ENCODE results near the gene NPHS1. TPM values are rescaled to one million over a fixed set of nuclear protein-coding genes. Genes with fewer than 3 reads are reported as not detected.
"Not testable (repeated sequence)": the region's sequence is repeated elsewhere in the genome, so short reads cannot be mapped to it uniquely, and the experiment has no call there.

The NPHS1 gene
- total and polyA plus RNA-seq, 7 experiments from 2014 or later: 0.30 to 0.51 TPM; not detected in 5

DNA sequence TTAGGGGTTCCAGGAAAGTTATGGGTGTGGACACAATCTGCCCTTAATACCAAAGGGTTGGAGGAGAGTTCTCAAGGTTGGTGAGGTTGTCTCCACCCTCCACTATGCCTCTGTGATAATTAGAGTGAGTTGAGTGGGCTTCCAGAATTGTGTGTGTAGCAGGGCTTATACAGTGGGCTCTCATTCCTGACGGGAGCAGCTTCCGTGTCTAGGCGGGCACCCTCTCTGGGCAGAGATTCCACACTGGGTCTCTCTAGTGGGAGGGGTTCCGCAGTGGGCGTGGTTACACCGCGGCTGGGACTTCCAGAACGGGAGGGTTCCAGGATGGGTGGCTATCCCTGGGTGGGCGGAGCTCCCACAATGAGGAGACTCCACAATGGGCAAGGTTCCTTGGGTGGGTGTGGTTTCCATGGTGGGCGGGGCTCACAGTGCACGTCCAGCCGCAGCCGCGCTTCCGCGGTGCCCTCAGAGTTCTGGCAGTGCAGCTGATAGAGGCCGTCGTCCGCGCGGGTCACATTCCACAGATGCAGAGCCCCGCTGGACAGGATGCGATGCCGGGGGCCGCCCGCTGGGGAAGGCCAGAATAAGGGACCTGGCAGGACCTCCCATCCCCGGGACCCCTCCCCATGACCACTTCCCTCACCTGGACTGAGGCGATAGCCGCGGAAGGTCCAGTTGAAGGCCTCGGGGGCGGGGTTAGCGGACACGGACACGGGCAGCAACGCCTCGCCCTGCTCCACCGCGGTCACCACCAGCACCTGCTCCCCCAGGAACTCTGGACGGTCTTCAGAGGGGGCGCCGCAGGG is 8.4 kb downstream of the NPHS1 start:
- Mint-ChIP-seq H3K9me3 (peaks cover 0 to 22% (median 9%) of the 10 kb centered on the region in 11 donors), H3K4me1 (peaks cover 9 to 31% (median 21%) of the 10 kb centered on the region in 7 donors), H3K27me3 (peaks cover 49 to 69% (median 56%) of the 10 kb centered on the region in 5 donors), H3K4me3 (peak overlapping the region in 6 of 10 donors; percentile 9 to 89 (median 74)), H3K36me3 (peaks cover 0 to 14% (median 7%) of the 10 kb centered on the region in 5 donors), H3K27ac (no peak overlapping the region)
- Histone ChIP-seq H3K4me3 (ENCODE audit: low read length) (no peak overlapping the region), H3K27me3 (ENCODE audit: control insufficient read depth in 2 of 2, insufficient read depth in 2 of 2, low read length in 2 of 2) (peaks cover 6 to 25% of the 10 kb centered on the region in 2 donors), H3K9me3 (ENCODE audit: control insufficient read depth in 2 of 3, low read length in 3 of 3) (peaks cover 0 to 3% (median 0%) of the 10 kb centered on the region in 3 experiments), H3K36me3 (ENCODE audit: control insufficient read depth in 2 of 3, insufficient read depth in 3 of 3, low read length in 3 of 3) (no peaks in the 10 kb centered on the region), H3K27ac (ENCODE audit: low read depth, low read length) (no peak overlapping the region), H3K4me1 (ENCODE audit: control insufficient read depth in 2 of 2, insufficient read depth in 2 of 2, low read length in 2 of 2) (peaks cover 0 to 6% of the 10 kb centered on the region in 2 donors)
- no peak for DNase-seq
- ATAC-seq: no peak
- POLR2A ChIA-PET: interaction anchor here (0.6 kb wide), 1 partner anchor 163 kb away, joined by 3 read pairs; no protein-coding TSS in a partner anchor
- CTCF ChIA-PET: no interaction called here
- intact Hi-C loops (cut with micrococcal nuclease): no loop called here

DNA sequence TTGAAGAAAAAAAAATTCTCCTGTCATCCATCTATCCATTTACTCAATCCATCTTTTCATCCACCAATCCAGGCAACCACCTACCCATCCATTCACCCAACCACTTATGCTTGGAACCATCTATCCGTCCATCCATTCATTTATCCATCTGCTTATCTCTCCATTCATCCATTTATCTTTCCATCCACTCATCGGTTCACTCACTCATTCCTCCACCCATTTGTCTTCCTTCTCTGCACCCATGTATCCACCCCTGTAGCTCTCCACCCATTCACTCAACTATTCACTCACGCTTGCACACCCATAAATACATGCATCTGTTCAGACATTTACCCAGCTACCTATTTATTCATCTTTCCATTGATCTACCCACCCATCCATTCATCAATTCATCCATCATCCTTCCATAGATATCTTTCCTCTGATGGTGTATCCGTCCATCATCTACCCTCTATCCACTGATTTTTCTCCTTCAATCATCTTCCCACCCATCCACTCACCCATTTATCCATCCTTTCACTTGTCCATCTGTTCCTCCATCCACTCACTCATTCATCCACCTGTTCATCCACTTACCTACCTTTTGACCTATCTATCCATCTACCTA is 9.5 kb downstream of the NPHS1 start:
- peaks cover 6 to 24% of the 10 kb centered on the region in 2 donors for H3K27me3 ChIP-seq (ENCODE audit: control insufficient read depth in 2 of 2, insufficient read depth in 2 of 2, low read length in 2 of 2)

DNA sequence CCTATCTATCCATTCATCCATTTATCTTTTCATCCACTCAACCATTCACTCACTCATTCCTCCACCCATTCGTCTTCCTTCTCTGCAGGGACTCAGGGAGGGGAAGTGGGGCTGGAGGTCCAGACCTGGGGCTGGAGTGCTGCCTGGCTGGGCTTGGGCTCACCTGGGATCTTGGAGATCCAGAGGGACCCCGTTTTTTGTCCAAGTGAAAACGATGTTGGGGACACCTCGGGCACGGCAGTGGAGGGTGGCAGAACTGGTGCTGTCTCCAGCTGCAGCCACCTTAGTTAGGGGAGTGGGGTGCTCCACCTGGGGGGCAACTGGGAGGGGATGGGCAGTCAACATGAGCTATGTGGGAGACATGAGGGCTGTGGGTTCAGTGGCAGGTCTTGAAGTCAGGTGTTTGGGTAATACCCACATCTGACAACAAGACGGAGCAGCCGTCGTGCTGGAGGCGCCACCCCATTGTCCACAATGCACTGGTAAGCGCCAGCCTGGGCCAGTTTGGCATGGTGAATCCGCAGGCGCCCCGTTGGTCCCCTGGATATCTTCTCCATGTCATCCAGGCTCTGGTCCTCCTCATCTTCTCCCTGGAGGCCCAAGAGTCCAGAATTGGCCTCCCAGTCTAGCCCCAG is 10.2 kb downstream of the NPHS1 start:
- Histone ChIP-seq H3K4me1 (ENCODE audit: control insufficient read depth in 2 of 2, insufficient read depth in 2 of 2, low read length in 2 of 2) (peaks cover 0 to 6% of the 10 kb centered on the region in 2 donors), H3K27ac (ENCODE audit: low read depth, low read length) (no peak overlapping the region), H3K36me3 (ENCODE audit: control insufficient read depth in 2 of 3, insufficient read depth in 3 of 3, low read length in 3 of 3) (no peaks in the 10 kb centered on the region), H3K9me3 (ENCODE audit: control insufficient read depth in 2 of 3, low read length in 3 of 3) (peaks cover 0 to 4% (median 0%) of the 10 kb centered on the region in 3 experiments), H3K4me3 (ENCODE audit: low read length) (no peak overlapping the region), H3K27me3 (ENCODE audit: control insufficient read depth in 2 of 2, insufficient read depth in 2 of 2, low read length in 2 of 2) (peaks cover 6 to 22% of the 10 kb centered on the region in 2 donors)
- CTCF ChIA-PET: no interaction called here
- Mint-ChIP-seq H3K27me3 (peaks cover 46 to 60% (median 49%) of the 10 kb centered on the region in 5 donors), H3K4me1 (peaks cover 9 to 31% (median 21%) of the 10 kb centered on the region in 7 donors), H3K27ac (no peak overlapping the region), H3K9me3 (peaks cover 0 to 24% (median 10%) of the 10 kb centered on the region in 11 donors), H3K36me3 (peaks cover 0 to 14% (median 7%) of the 10 kb centered on the region in 5 donors), H3K4me3 (no peak overlapping the region)
- DNase-seq (no peak), ATAC-seq (no peak)
- POLR2A ChIA-PET: no interaction called here
- intact Hi-C loops (cut with micrococcal nuclease): no loop called here

More for the DNA sequence above, 9.5 kb downstream of the NPHS1 start:
- CTCF ChIA-PET: no interaction called here
- peaks cover 45 to 60% (median 49%) of the 10 kb centered on the region in 5 donors for H3K27me3 Mint-ChIP-seq
- intact Hi-C loops (cut with micrococcal nuclease): no loop called here
- peaks cover 0 to 4% (median 0%) of the 10 kb centered on the region in 3 experiments for H3K9me3 ChIP-seq (ENCODE audit: control insufficient read depth in 2 of 3, low read length in 3 of 3)
- POLR2A ChIA-PET: interaction anchor here (0.7 kb wide), 1 partner anchor 27 kb away, joined by 3 read pairs; no protein-coding TSS in a partner anchor
- H3K9me3 Mint-ChIP-seq: peaks cover 0 to 24% (median 10%) of the 10 kb centered on the region in 11 donors
- H3K4me1 Mint-ChIP-seq: peaks cover 9 to 31% (median 21%) of the 10 kb centered on the region in 7 donors
- no peak overlapping the region for H3K4me3 ChIP-seq (ENCODE audit: low read length)
- no peaks in the 10 kb centered on the region for H3K36me3 ChIP-seq (ENCODE audit: control insufficient read depth in 2 of 3, insufficient read depth in 3 of 3, low read length in 3 of 3)
- no peak overlapping the region for H3K4me3 Mint-ChIP-seq
- DNase-seq (no peak), ATAC-seq (no peak)
- no peak overlapping the region for H3K27ac ChIP-seq (ENCODE audit: low read depth, low read length)
- H3K36me3 Mint-ChIP-seq: peaks cover 0 to 14% (median 7%) of the 10 kb centered on the region in 5 donors
- peaks cover 0 to 6% of the 10 kb centered on the region in 2 donors for H3K4me1 ChIP-seq (ENCODE audit: control insufficient read depth in 2 of 2, insufficient read depth in 2 of 2, low read length in 2 of 2)
- H3K27ac Mint-ChIP-seq: no peak overlapping the region

DNA sequence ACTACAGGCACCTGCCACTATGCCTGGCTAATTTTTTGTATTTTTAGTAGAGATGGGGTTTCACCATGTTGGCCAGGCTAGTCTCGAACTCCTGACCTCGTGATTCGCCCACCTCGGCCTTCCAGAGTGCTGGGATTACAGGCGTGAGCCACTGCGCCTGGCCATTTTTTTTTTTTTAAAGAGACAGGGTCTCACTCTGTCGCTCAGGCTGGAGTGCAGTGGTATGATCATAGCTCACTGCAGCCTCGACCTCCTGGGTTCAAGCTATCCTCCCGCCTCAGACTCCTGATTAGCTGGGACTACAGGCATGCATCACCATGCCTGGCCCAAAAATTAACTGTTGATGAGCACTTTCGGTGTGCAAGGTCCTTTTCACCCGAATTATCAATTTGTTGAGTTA is 16.2 kb downstream of the NPHS1 start:
- H3K4me1 Mint-ChIP-seq; CTCF ChIA-PET; H3K9me3 Mint-ChIP-seq; H3K27ac Mint-ChIP-seq; H3K4me3 Mint-ChIP-seq; H3K27ac ChIP-seq (ENCODE audit: low read depth, low read length); H3K36me3 Mint-ChIP-seq; H3K9me3 ChIP-seq (ENCODE audit: control insufficient read depth in 2 of 3, low read length in 3 of 3); DNase-seq; POLR2A ChIA-PET; ATAC-seq; H3K4me3 ChIP-seq (ENCODE audit: low read length); H3K36me3 ChIP-seq (ENCODE audit: control insufficient read depth in 2 of 3, insufficient read depth in 3 of 3, low read length in 3 of 3); H3K4me1 ChIP-seq (ENCODE audit: control insufficient read depth in 2 of 2, insufficient read depth in 2 of 2, low read length in 2 of 2); H3K27me3 ChIP-seq (ENCODE audit: control insufficient read depth in 2 of 2, insufficient read depth in 2 of 2, low read length in 2 of 2); intact Hi-C loops (cut with micrococcal nuclease): not testable (repeated sequence)
- H3K27me3 Mint-ChIP-seq: peaks cover 4 to 38% (median 33%) of the 10 kb centered on the region in 5 donors

DNA sequence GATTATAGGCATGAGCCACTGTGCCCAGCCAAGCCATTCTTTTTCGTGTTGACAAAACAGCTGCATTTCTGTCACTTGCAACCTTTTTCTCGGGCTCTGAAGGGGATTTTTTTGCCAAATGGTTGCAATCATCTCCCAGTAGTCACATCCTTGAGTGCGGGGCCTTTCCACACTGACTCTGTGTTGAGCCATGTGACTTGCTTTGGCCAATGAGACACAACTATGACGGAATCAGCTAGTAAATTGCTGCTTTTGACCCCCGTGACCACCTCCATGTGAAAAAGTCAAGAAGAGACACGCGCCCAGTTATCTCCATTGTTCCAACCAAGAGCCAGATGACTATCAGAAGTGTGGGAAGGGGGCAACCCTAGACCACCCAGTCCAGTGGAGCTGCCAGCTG is 18.3 kb downstream of the NPHS1 start:
- CTCF ChIA-PET: no interaction called here

DNA sequence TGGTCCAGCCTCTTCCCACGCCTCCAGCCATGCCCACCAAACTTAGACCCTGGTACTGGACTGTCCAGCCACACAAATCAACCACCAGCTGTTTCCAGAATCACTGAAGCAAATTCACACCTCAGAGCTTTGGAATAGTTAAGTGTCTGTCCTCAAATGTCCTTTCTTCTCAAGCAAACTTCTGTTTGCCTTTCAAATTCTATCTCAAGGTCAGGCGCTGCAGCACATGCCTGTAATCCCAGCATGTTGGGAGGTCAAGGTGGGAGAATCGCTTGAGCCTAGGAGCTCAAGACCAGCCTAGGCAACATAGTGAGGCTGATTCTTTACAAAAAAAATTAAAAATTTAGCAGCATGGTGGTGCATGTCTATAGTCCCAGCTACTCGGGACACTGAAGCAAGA is 20.2 kb downstream of the NPHS1 start:
- Mint-ChIP-seq H3K9me3 (peaks cover 0 to 5% (median 2%) of the 10 kb centered on the region in 11 donors), H3K27me3 (peaks cover 6 to 46% (median 39%) of the 10 kb centered on the region in 5 donors), H3K27ac (no peak overlapping the region), H3K36me3 (peaks cover 0 to 3% (median 0%) of the 10 kb centered on the region in 5 donors), H3K4me3 (no peak overlapping the region), H3K4me1 (peaks cover 0 to 2% (median 0%) of the 10 kb centered on the region in 7 donors)
- no peak for ATAC-seq
- no peak for DNase-seq
- POLR2A ChIA-PET: no interaction called here
- H3K36me3 ChIP-seq (ENCODE audit: control insufficient read depth in 2 of 3, insufficient read depth in 3 of 3, low read length in 3 of 3): no peaks in the 10 kb centered on the region
- CTCF ChIA-PET: no interaction called here
- no peak overlapping the region for H3K27ac ChIP-seq (ENCODE audit: low read depth, low read length)
- no peak overlapping the region for H3K4me3 ChIP-seq (ENCODE audit: low read length)
- no peaks in the 10 kb centered on the region for H3K27me3 ChIP-seq (ENCODE audit: control insufficient read depth in 2 of 2, insufficient read depth in 2 of 2, low read length in 2 of 2)
- H3K9me3 ChIP-seq (ENCODE audit: control insufficient read depth in 2 of 3, low read length in 3 of 3): no peaks in the 10 kb centered on the region
- intact Hi-C loops (cut with micrococcal nuclease): no loop called here
- H3K4me1 ChIP-seq (ENCODE audit: control insufficient read depth in 2 of 2, insufficient read depth in 2 of 2, low read length in 2 of 2): no peaks in the 10 kb centered on the region

More for the DNA sequence above, 18.3 kb downstream of the NPHS1 start:
- Mint-ChIP-seq H3K27me3 (peaks cover 4 to 45% (median 34%) of the 10 kb centered on the region in 5 donors), H3K36me3 (peaks cover 0 to 3% (median 0%) of the 10 kb centered on the region in 5 donors), H3K9me3 (peaks cover 0 to 3% (median 2%) of the 10 kb centered on the region in 11 donors), H3K4me1 (no peaks in the 10 kb centered on the region), H3K4me3 (no peak overlapping the region), H3K27ac (no peak overlapping the region)
- intact Hi-C loops (cut with micrococcal nuclease): no loop called here
- H3K4me3 ChIP-seq (ENCODE audit: low read length): no peak overlapping the region
- H3K27ac ChIP-seq (ENCODE audit: low read depth, low read length): no peak overlapping the region
- H3K36me3 ChIP-seq (ENCODE audit: control insufficient read depth in 2 of 3, insufficient read depth in 3 of 3, low read length in 3 of 3): no peaks in the 10 kb centered on the region
- no peaks in the 10 kb centered on the region for H3K4me1 ChIP-seq (ENCODE audit: control insufficient read depth in 2 of 2, insufficient read depth in 2 of 2, low read length in 2 of 2)
- POLR2A ChIA-PET: interaction anchor here (0.6 kb wide), 1 partner anchor 337 kb away, joined by 3 read pairs; no protein-coding TSS in a partner anchor
- ATAC-seq: no peak
- no peaks in the 10 kb centered on the region for H3K27me3 ChIP-seq (ENCODE audit: control insufficient read depth in 2 of 2, insufficient read depth in 2 of 2, low read length in 2 of 2)
- DNase-seq: no peak
- peaks cover 0 to 2% (median 0%) of the 10 kb centered on the region in 3 experiments for H3K9me3 ChIP-seq (ENCODE audit: control insufficient read depth in 2 of 3, low read length in 3 of 3)
